NCI-H82 treated with DMSO at 0.1 percent for 48 hours (cell line): ENCODE measurements around the gene MAPT.

ENCODE experiments used
- DNase-seq: peaks from one replicate; lab custom pipeline; 2025; ENCODE audit not compliant: unreplicated experiment; lab: John Stamatoyannopoulos, UW

MAPT gene

GRCh38 chr17:45969726-45970125, 75.4 kb downstream of the MAPT start:
- DNase-seq: no peak

- DNase-seq: no peak
Measured at GRCh38 chr17:45970659-45971058, 76.3 kb downstream of the MAPT start.

DNA sequence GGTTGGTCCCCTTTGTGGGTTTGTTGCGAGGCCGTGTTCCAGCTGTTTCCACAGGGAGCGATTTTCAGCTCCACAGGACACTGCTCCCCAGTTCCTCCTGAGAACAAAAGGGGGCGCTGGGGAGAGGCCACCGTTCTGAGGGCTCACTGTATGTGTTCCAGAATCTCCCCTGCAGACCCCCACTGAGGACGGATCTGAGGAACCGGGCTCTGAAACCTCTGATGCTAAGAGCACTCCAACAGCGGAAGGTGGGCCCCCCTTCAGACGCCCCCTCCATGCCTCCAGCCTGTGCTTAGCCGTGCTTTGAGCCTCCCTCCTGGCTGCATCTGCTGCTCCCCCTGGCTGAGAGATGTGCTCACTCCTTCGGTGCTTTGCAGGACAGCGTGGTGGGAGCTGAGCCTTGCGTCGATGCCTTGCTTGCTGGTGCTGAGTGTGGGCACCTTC, 77.4 kb downstream of the MAPT start:
- no peak for DNase-seq

- DNase-seq: no peak
Measured at GRCh38 chr17:45972531-45972930, 78.2 kb downstream of the MAPT start.

DNA sequence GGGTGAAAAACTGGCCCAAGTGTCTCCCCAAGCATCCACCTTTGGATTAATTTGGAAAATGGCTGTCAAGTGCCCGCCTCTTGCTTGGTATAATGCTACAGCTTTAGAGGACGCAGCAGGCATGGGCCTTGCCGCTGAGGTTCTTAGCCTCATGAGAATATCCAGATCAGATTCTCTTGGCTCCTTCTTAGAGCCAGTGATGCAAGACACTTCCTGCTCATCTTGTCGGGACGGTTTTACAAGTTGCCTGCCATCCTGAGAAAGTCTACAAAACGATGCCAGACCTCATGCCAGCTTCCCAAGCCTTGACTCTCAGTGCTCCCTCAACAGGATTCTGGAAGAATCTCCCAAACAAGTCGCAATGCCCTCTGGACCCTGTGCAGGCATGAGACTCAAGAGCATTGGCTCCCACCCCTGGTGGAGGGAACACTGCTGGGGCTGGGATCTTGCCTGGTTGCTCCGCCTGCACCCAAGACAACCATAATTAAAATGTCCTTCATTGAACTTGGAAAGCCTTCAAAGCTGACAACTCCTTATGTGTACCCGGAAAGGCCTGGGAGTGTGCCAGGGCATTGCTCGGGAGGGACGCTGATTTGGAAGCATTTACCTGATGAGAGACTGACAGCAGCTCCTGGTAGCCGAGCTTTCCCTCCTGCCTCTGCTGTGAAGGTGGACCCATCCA, 78.9 kb downstream of the MAPT start:
- no peak for DNase-seq

DNA sequence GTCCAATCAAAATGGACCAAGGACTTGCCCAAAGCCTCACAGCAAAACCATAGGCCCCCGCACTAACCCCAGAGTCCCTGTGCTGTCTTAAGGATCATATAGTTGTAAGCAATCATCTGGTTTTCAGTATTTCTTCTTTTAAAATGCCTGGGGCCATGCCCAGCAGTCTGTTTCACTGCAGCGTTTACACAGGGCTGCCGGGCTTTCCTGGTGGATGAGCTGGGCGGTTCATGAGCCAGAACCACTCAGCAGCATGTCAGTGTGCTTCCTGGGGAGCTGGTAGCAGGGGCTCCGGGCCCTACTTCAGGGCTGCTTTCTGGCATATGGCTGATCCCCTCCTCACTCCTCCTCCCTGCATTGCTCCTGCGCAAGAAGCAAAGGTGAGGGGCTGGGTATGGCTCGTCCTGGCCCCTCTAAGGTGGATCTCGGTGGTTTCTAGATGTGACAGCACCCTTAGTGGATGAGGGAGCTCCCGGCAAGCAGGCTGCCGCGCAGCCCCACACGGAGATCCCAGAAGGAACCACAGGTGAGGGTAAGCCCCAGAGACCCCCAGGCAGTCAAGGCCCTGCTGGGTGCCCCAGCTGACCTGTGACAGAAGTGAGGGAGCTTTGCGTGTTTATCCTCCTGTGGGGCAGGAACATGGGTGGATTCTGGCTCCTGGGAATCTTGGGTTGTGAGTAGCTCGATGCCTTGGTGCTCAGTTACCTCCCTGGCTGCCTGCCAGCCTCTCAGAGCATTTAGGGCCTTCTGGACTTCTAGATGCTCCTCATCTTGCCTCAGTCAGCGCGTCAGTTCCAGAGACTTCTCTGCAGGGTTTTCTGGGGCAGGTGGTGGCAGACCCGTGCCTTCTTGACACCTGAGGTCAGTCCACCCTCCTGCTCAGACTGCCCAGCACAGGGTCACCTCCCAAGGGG, 79.8 kb downstream of the MAPT start:
- DNase-seq: no peak

- no peak for DNase-seq
Measured at GRCh38 chr17:45974916-45975630, 80.7 kb downstream of the MAPT start.

- no peak for DNase-seq
Measured at GRCh38 chr17:45975640-45976295, 81.4 kb downstream of the MAPT start.

- no peak for DNase-seq
Measured at GRCh38 chr17:45976391-45976754, 82.0 kb downstream of the MAPT start.

- DNase-seq: no peak
Measured at GRCh38 chr17:45976755-45977505, 82.6 kb downstream of the MAPT start.

GRCh38 chr17:45977506-45977824, 83.1 kb downstream of the MAPT start:
- DNase-seq: no peak

GRCh38 chr17:45977976-45978626, 83.7 kb downstream of the MAPT start:
- no peak for DNase-seq

DNA sequence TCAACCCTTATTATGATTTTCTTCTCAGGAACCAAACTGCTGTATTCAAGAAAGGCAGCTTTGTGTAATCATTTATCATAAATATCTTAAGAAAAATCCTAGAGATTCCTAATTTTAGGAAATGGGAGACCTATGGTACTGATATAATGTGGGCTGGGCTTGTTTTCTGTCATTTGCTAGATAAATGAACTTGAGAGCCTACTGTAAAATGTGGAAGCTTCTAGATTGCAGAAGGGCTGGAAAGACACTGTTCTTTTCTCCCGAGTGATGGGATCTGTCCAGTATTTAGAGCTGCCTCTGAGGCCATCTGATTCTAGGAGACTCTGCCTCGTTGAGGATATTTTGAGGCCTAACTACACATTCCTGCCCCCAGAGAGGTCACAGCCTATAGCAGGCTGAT, 84.8 kb downstream of the MAPT start:
- DNase-seq: no peak

DNA sequence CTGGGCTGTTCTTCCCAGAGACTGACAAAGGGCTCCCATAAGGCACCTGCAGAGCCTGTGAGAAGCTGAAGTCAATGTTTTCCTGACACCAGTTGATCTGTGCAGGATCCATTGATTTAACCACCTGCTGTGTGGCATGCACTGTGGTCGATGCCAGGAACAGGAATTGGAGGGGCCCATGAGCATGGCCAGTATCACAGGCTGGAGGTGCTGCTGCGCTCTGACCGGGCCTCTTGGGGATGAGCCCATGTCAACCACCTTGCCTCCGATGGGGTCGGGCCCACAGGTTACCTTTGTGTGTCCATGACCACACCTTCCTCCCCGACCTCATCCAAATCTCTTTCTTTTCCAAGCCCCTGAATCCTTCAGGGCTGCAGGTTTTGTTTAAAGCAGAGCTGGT, 86.5 kb downstream of the MAPT start:
- DNase-seq: no peak

DNA sequence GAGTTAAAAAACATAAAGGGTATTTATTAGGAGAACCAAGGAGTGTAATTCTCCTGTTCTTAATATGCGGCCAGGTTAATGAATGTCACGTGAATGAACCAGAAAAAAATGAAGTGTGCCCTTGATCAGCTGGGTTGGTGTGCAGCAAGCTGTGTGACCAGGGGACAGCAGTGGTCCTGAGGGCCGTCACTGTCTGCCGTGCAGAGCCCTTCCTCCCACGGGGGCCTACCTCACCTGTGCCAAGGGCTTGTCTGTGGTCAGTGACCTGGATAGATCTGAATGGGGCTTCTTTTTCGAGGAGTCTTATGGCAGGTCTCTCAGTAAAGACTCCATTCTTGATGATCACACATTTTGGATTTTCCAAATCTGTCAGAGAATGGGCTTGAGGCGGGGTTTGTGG, 87.0 kb downstream of the MAPT start:
- DNase-seq: no peak

GRCh38 chr17:45982791-45983613, 88.6 kb downstream of the MAPT start:
- no peak for DNase-seq

DNA sequence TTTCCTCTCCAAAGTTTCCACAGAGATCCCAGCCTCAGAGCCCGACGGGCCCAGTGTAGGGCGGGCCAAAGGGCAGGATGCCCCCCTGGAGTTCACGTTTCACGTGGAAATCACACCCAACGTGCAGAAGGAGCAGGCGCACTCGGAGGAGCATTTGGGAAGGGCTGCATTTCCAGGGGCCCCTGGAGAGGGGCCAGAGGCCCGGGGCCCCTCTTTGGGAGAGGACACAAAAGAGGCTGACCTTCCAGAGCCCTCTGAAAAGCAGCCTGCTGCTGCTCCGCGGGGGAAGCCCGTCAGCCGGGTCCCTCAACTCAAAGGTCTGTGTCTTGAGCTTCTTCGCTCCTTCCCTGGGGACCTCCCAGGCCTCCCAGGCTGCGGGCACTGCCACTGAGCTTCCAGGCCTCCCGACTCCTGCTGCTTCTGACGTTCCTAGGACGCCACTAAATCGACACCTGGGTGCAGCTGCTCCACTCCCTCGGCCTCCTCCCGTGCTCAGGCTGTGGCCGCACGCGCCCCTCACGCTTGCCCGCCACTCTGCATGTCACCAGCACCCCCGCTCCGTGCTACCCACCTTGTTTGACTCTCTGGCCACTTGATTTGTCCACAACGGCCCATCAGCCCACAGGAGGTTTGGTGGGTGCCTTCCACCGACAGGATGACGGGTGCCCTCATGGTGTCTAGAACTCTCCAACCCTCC, 89.4 kb downstream of the MAPT start:
- DNase-seq: no peak

- no peak for DNase-seq
Measured at GRCh38 chr17:45984368-45984767, 90.0 kb downstream of the MAPT start.

- DNase-seq: no peak
Measured at GRCh38 chr17:45985447-45985846, 91.1 kb downstream of the MAPT start.
